Stimulated activated CD4-positive, alpha-beta T cell treated with anti-CD3 and anti-CD28 coated beads, TNF-alpha, amount 100 ng/mL, for 48 hours (primary cell): ENCODE results near the gene LPIN3.

Experiments used
- DNase-seq, 3 donors: peaks; one replicate each; pipeline ENCODE4 v3.0.0-alpha.2; 2020; ENCODE audit warnings: low read depth in 3 of 3

The LPIN3 gene

DNA sequence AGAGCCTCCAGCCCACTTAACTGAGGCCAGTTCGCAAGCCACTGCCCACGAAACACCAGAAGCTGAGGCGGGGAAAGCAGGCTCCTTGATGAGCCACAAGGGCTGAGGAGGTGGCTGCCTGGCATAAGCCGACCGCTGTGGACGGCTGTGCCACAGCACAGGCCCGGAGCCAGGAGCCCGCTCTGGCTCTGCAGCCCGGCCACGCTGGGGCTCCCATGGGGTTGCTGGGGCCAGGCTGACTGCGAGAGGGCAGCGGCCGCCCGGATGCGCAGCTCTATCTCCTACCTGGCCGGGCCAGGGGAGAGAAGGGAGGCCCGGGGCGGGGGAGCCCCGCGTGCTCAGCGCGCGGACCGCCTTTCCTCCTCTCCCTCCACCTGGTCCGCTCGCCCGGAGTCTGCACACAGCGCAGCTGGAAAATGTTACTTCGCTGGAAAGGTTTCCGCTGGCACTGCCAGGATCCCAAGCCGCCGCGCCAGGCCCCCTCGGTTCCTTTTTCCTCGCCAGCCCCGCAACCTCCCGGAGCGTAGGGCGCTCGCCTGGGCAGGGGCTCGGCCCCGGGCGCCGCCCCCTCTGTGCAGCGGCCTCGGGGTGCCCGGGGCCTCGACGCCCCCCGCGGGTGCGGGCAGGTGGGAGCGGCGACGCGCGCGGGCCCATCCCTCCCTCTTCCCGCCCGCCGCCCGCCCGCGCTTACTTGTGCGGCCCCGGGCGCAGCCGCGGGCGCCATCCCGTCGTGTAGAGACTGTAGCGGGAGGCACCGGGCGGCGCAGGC lies 25.3 kb downstream of the LPIN3 start:
- no peak for DNase-seq

DNA sequence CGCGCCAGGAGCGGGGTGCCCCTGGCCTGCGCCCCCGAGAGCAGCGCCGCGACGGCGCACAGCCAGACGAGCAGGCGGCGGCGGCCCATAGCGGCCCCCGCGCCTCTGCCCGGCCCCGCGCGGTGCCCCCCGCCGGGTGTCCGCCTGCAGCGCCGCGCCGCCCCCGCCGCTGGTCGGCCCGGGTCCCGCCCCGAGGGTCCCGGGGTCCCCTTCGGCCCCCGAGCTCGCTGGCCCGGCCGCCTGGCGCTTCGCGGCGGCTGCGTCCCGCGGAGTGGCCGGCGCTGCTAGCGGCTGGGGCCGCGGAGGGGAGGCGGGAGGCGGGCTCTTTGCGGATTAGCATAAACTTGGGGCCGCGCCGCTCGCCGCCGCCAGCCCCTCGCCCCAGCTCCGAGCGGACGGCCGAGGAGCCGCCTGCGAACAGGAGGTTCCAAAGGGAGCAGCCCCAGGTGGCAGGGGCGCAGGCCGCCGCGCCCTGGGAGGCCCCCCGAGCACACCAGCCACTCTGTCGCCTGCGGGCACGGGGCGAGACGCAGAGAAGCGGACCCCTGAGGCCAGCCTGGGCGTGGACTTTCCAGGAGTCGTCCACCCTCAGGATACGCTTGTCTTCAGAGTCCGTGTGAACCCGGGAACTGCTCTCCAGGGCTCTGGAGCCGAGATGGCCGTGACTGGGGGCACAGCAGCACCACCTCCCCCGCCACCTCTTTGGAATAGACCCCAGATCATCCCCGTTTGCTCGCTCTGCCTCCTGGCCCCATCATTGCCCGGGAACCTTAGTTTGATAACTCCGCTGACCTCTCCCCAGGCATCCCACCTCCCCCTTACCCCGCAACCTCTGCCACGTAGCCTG lies 26.1 kb downstream of the LPIN3 start, which contains the start of gene EMILIN3:
Gene EMILIN3 (minus strand): TSS at position 273 of the 847 bp plus-strand sequence. CDS start 184 bp downstream, at position 89.
- DNase-seq, result no peak

DNA sequence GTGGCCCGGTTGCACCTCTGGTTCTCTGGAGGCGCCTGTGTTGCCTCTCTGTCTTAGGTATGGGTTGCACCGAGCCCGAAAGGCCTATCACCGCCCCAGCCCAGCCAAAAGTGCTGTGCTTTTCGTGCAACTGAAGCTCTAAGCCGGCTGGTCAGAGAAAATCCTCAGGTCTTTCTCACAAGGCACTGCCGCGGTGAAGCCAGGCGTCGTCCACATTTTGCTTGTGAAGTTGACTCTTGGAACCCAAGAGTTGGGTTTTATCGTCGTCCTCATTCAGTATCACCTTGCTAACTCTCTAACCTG lies 26.7 kb downstream of the LPIN3 start:
- no peak for DNase-seq

DNA sequence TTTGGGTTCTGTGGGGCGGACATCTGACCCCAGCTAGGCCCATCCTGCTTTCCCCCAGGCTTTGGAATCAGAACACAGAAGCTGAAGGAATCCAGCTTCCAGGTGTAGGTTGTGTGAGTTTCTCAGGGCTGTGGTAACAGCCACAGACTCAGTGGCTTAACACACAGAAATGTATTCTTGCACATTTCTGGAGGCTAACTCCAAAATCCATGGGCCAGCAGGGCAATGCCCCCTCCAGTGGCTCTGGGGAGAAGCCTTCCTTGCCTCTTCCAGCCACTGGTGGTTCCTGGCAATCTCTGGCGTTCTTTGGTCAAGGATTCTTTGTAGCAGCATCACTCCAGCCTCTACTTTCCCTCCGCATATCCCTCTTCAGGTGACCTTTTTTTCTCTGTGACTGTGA lies 27.3 kb downstream of the LPIN3 start:
- no peak for DNase-seq

DNA sequence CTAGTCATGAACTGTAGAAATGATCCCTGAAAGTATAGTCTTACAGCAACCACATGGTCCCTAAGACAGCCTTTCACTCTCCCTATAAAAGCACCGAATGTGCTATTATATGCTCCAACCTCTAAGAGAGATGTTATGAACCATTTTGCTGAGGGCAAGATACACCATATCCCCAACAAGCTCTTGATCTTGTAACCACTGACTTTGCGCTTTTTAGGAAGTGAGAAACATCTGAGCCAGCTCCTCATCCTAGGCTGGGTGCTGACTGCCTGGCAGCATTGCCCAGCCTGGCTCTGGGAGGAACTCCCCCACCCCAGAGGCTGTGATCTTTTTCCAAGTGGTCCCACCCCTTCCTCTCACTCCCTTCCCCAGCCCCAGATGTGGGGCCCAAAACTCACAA lies 29.1 kb downstream of the LPIN3 start:
- DNase-seq, result no peak

DNA sequence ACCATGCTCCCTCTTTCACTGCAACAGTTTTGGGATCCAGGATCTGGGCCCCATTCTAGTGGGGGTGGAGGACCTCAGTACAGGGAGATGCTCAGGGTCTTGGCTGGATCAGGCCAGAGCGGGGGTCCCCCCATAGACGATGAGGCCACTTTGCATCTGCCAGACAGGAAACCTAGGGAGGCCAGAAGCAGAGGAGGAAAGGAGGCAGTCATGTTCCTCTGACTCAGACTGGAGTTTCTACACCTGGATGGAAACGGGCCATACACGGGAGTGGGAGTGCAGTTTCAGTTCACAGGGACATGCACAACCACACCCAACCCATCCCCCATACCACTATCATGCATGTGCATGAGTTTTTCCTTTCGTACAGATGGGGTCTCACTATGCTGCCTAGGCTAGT lies 29.6 kb downstream of the LPIN3 start:
- DNase-seq, result no peak

DNA sequence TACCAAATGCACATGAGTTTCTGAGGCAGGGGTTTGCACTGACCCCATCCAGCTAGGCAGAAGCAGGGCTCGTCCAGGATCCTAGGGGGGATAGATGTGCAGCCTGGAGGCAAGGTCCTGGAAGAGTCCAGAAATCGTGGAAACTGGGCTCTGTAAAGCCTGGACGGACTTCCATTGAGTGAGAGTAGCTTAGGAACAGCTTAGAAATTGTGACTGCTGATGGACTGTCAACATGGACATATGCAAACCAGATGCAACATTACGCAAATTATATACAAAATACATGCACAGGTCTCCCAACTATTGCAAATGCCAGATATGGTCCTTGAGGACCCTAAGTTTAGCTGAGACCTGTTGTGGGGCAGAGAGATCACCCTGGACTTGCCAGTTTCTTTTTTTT lies 30.8 kb downstream of the LPIN3 start:
- DNase-seq, result no peak

DNA sequence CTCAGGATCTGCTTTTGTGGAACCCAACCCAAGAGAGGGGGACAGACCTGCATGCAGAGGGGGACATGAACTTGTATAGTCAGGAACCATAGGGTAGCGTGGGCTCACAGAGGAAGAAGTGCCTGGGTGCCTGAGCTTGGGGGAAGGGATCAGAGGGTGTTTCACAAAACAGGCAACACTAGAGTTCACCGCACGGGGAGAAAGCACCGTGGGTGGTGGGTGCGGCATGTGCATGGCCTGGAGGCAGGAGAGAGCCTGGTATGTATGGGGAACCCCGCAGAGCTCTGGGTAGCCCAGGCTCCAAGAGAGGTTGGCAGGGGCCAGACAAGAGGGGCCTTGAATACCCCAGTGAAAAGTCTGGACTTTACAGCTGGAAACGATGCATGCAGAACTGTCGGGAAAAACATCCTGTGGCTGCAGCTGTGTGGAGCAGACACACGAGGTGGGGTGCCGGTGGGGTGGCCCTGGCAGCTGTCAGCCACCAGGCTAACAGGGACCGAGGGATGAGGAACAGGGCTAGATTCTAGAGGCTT lies 32.7 kb downstream of the LPIN3 start:
- DNase-seq, result no peak

DNA sequence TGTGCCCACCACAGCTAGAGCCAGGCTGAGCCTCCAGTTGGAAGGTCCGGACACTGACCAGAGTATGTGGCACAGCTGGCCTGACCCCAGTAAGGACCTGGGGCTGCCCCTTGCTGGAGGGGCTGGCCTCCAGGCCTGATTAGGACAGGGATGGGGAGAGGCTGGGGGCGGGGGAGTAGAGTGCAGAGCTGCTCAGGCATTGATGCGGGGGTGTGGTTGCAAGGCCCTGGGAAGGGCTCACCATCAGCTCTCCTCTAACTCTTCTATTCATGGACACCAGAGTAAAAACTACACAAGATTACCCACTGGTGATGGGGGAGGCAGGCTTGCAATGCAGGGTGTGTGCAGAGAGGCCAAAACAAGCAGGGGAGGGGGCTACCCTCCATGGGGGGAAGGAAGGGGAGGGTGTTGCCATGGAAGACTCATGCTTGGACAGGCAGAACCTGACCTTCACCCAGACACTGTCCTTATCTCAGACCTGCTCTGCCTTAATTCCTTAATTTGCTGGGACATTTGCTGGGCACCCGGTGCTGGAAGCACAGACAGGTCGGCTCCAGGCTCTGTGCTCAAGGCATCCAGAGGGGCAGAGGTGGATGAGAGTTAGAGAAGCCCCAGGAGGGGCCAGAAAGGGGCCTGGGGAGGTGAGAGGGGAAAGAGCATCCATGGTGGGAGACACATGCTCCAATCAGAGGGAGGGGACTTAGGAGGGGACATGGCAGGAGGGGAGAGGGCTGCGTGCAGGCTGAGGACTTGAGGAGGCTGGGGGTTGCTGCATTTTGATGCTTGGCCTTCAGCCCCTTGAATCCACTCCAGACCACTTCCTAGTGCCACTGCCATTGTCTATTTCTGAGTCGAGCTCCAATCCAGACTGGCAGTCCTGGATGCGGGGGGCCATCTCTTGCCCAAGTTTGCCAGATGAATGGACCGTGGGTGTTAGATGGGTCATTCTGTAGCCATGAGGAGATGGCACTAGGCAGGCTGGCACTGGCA lies 33.6 kb downstream of the LPIN3 start:
- no peak for DNase-seq

DNA sequence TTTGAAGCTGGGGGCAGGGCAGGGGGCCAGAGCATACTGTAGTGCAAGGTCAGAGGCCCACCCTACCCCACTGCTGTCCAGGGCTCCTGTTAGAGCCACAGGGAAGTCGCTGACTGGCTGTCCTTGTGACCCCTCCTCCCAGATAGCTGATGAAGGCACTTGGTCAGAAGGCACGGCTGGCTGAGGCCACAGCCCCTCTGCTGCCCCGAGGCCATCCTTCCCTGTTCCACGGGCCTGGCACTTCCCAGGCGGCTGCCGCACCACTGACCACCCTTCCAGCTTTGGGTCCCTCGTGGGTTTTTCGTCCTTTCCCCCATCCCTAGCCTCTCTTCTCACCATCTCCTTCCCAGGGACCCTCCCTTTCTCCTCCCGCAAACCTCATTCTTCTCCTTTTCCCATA lies 35.2 kb downstream of the LPIN3 start:
- no peak for DNase-seq

DNA sequence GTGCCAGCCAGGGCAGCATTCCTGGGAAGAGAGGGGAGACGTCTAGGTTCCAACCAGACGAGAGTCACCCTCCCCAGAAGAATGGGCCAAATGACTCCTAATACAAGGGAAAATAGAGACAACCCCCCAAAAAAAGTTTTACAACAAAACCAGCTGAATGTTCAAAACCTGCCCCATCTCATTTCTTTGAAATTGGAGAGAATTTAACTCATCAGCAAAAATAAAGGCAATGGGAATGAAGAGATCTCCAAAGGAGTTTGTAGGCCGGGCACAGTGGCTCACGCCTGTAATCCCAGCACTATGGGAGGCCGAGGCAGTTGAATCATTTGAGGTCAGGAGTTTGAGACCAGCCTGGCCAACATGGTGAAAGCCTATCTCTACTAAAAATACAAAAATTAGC lies 35.7 kb downstream of the LPIN3 start:
- DNase-seq, result no peak

DNA sequence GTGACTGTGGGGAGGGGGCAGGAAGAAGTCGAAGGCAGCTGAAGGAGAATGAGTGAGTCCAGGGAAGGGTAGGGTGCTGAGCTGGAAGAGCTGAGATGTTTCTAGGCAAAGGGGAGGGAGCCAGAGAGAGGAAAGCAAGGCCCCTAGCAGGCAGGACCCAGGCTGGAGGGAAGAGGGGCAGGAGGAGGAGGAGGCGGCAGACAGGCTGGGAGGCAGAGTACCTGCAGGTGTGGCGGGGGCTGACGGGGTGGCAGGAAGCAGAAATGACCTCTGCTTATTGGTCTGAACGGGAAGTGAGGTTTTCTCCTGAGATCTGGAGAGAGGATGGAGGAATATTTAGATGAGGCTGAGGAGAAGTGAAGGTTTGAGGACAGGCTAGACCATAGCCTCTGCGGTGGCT lies 36.7 kb downstream of the LPIN3 start:
- DNase-seq, result no peak

DNA sequence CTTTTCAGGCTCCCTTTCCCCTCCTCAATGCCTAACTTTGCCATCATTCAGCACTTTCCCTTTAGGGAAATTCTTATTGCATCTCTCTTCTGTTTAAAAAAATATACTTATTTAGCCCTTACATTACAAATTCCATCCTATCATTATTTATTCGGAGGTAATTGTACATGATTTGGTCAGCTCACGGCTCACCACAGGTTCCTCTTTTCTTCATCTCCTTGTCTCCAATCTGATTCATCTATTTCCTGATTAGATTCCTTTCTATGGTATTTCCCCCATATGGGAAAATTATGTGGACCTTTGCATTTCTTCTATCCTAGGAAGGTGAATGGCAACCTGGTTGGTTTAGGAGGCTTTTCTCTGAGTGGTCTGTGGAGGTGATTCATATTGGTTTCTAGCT lies 38.9 kb downstream of the LPIN3 start:
- DNase-seq, result no peak

DNA sequence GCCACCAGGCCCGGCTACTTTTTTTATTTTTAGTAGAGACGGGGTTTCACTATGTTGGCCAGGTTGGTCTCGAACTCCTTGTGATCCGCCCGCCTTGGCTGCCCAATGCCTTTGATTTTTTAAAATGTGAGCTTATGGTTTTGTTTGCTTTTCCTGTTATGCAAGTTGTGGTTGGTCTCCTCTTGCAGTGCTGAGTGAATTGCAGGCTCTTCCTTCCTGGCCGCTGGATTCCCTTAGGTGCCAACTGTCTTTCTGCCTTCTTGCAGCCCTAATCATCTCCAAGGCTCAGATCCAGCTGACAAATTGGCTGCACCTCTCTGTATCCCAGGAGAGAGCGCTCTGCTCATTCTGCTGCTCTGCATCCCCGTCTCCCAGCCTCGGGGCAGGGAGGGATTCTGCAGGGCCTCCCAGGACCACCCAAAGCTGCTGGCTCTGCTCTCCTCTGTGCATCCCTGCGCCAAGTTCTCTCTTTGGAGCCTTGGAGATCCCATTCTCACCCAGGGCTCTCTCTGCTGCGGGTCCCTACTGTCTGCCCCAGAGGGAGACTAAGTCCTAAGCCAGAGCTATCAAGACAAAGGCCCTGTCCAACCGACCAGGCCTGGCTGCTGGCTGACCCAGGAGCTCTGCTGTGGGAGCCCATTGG lies 40.1 kb downstream of the LPIN3 start:
- no peak for DNase-seq

DNA sequence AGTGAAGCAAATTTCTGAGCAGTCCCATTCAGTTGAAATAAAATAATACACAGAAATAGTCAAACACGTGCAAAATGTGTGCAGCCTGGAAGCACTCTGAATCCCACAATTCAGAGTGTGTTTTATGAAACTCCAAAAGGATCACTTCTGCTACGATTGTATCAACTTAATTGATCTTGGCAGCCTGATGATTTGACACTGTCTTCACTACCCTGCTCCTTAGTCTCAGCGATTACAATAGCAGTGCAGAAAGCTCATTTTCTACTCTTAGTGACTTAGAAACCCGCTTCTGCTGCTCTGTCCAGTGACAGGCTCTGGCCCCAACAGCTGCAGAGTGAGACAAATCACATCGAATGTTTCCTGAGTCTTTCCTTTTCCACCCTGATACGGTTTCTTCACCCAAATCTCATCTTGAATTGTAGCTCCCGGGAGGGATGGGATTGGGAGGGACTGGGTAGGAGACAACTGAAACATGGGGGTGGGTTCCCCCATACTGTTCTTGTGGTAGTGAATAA lies 42.2 kb downstream of the LPIN3 start:
- DNase-seq, result no peak

DNA sequence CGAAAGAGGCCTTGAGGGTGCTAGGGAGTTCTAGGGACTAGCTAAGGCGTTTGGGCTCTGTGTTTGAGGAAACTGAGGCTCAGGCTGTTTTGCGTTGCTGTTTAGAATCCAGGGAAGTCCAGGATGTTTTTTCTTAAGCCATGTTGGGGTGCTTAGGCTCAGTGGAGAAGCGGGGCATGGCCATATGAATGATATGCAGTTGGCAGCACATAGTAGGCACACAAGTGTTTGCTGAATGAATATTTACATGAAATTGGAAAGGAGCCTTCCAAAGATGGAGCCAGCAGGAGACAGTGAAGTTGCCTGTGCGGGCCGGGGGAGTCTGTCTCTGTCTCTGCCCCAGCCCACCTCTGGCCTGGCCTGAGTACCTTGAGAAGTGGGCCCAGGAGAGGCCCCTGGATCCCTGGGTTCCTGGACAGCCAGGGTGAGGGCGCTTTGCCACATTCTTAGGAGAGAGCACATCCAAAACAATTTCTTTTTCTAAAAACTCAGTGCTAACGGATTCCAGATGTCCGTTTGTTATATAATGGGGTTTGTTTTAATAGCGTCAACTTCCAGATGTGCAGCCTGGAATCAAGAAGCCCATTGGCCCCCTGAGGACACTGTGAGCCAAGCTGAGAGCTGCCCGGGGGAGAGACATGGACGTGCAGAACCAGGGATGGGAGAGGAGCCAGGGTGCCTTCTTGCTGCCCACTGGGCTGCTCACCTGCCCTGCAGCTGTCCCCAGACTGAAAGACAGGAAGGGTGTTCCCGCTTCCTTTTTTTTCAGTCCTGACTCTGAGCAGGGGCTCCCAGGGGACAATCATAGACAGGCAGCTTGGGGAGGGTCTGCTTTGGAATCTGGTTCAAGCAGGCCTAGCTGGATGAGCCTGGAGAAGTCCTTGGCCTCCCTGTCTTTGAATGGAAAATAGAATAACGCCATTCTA lies 46.1 kb downstream of the LPIN3 start:
- DNase-seq, result no peak

DNA sequence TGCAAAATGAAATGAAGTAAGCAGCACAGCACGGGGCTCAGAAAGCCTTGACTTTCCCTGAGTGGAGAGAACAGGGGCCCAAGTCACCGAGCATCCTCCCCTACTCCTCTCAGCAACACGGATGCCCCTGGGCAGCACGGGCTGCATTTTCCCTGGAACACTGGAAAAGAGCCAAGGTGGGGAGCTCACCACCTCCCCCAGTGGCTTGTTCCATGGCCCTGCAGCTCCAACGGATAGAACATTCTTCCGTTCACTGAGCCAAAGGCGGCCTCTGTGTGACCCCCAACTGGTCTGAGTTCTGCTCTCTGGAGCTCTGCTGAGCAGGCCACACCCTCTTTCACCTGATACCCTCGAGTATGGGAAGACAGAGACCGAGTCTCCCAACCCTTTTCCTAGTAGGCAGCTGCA lies 46.8 kb downstream of the LPIN3 start:
- no peak for DNase-seq

DNA sequence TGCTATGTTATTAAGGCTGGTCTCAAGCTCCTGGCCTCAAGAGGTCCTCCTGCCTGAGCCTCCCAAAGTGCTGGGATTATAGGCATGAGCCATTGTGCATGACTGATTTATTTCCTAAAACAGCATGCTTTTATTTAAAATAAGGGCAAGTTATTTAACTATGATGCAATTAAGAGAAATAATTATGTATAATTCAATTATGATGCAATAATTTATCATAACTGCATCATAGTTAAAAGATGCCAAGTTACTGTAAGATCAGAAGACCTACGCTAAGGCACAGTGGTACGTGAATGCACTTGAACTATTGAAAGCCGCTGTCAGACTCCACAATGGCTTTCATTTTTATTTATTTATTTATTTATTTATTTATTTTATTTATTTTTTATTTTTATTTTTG lies 50.3 kb downstream of the LPIN3 start:
- no peak for DNase-seq

DNA sequence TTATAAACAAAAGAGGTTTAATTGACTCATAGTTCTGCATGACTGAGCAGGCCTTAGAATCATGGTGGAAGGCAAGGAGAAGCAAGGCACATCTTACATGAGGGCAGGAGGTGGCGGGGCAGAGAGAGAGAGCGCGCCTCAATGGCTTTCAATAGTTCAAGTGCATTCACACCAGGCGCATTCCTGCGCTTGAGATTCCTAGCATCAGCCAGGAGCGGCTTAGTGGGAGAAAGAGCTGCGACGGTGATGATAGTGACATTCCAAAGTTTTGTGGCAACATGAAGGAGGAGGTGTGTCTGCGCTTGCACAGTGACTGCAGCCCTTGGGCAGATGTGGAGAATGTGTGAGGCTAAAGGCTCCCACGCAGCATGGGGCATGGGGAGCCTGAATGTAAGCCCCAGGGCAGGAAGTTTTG lies 51.0 kb downstream of the LPIN3 start:
- no peak for DNase-seq

DNA sequence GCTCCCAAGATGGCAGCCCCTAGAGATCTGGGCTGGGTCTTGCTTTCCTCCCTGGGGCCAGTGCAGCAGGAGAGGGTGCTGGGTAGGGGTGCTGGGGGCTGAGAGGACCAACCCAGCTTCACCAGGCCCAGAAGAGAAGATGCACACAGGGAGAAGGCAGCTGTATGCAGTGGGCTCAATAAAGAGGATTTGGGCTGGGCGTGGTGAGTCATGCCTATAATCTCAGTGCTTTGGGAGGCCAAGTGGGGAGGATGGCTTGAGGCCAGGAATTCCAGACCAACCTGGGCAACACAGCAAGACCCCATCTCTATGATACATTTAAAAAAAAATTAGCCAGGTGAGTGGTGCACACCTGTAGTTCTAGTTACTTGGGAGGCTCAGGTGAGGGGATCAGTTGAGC lies 51.7 kb downstream of the LPIN3 start:
- no peak for DNase-seq
